ENCODE results near the gene SPN. TPM values are rescaled to one million over a fixed set of nuclear protein-coding genes. Genes with fewer than 3 reads are reported as not detected.

Gene SPN
- total and polyA plus RNA-seq, 9 of the 15 experiments (the other 6 are each of a cell fraction or from before 2014, with no cell fraction given), result 24.3 to 225 (median 79.4) TPM

DNA sequence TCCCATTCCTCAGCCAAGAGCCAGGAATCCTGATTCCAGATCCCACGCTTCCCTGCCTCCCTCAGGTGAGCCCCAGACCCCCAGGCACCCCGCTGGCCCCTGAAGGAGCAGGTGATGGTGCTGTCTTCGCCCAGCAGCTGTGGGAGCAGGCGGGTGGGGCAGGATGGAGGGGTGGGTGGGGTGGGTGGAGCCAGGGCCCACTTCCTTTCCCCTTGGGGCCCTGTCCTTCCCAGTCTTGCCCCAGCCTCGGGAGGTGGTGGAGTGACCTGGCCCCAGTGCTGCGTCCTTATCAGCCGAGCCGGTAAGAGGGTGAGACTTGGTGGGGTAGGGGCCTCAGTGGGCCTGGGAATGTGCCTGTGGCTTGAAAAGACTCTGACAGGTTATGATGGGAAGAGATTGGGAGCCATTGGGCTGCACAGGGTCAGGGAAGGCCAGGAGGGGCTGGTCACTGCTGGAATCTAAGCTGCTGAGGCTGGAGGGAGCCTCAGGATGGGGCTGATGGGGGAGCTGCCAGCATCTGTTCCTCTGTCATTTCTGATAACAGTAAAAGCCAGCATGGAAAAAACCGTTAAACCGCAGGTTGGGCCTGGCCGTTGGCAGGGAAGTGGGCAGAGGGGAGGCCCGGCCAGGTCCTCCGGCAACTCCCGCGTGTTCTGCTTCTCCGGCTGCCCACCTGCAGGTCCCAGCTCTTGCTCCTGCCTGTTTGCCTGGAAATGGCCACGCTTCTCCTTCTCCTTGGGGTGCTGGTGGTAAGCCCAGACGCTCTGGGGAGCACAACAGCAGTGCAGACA lies at the start of gene SPN (continued):
- TF ChIP-seq, protein P1, sequence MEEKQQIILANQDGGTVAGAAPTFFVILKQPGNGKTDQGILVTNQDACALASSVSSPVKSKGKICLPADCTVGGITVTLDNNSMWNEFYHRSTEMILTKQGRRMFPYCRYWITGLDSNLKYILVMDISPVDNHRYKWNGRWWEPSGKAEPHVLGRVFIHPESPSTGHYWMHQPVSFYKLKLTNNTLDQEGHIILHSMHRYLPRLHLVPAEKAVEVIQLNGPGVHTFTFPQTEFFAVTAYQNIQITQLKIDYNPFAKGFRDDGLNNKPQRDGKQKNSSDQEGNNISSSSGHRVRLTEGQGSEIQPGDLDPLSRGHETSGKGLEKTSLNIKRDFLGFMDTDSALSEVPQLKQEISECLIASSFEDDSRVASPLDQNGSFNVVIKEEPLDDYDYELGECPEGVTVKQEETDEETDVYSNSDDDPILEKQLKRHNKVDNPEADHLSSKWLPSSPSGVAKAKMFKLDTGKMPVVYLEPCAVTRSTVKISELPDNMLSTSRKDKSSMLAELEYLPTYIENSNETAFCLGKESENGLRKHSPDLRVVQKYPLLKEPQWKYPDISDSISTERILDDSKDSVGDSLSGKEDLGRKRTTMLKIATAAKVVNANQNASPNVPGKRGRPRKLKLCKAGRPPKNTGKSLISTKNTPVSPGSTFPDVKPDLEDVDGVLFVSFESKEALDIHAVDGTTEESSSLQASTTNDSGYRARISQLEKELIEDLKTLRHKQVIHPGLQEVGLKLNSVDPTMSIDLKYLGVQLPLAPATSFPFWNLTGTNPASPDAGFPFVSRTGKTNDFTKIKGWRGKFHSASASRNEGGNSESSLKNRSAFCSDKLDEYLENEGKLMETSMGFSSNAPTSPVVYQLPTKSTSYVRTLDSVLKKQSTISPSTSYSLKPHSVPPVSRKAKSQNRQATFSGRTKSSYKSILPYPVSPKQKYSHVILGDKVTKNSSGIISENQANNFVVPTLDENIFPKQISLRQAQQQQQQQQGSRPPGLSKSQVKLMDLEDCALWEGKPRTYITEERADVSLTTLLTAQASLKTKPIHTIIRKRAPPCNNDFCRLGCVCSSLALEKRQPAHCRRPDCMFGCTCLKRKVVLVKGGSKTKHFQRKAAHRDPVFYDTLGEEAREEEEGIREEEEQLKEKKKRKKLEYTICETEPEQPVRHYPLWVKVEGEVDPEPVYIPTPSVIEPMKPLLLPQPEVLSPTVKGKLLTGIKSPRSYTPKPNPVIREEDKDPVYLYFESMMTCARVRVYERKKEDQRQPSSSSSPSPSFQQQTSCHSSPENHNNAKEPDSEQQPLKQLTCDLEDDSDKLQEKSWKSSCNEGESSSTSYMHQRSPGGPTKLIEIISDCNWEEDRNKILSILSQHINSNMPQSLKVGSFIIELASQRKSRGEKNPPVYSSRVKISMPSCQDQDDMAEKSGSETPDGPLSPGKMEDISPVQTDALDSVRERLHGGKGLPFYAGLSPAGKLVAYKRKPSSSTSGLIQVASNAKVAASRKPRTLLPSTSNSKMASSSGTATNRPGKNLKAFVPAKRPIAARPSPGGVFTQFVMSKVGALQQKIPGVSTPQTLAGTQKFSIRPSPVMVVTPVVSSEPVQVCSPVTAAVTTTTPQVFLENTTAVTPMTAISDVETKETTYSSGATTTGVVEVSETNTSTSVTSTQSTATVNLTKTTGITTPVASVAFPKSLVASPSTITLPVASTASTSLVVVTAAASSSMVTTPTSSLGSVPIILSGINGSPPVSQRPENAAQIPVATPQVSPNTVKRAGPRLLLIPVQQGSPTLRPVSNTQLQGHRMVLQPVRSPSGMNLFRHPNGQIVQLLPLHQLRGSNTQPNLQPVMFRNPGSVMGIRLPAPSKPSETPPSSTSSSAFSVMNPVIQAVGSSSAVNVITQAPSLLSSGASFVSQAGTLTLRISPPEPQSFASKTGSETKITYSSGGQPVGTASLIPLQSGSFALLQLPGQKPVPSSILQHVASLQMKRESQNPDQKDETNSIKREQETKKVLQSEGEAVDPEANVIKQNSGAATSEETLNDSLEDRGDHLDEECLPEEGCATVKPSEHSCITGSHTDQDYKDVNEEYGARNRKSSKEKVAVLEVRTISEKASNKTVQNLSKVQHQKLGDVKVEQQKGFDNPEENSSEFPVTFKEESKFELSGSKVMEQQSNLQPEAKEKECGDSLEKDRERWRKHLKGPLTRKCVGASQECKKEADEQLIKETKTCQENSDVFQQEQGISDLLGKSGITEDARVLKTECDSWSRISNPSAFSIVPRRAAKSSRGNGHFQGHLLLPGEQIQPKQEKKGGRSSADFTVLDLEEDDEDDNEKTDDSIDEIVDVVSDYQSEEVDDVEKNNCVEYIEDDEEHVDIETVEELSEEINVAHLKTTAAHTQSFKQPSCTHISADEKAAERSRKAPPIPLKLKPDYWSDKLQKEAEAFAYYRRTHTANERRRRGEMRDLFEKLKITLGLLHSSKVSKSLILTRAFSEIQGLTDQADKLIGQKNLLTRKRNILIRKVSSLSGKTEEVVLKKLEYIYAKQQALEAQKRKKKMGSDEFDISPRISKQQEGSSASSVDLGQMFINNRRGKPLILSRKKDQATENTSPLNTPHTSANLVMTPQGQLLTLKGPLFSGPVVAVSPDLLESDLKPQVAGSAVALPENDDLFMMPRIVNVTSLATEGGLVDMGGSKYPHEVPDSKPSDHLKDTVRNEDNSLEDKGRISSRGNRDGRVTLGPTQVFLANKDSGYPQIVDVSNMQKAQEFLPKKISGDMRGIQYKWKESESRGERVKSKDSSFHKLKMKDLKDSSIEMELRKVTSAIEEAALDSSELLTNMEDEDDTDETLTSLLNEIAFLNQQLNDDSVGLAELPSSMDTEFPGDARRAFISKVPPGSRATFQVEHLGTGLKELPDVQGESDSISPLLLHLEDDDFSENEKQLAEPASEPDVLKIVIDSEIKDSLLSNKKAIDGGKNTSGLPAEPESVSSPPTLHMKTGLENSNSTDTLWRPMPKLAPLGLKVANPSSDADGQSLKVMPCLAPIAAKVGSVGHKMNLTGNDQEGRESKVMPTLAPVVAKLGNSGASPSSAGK (IDR thresholded peaks at IDR 0.05), result no peak; the same call in 1 of the 2 replicates
- TF ChIP-seq PRDM10 (IDR thresholded peaks at IDR 0.05; ENCODE audit: partially characterized antibody), result peak; percentile 97
- TF ChIP-seq BRD9 (IDR thresholded peaks at IDR 0.05; ENCODE audit: low read depth, partially characterized antibody), result peak; percentile 25
- TF ChIP-seq, protein P2, sequence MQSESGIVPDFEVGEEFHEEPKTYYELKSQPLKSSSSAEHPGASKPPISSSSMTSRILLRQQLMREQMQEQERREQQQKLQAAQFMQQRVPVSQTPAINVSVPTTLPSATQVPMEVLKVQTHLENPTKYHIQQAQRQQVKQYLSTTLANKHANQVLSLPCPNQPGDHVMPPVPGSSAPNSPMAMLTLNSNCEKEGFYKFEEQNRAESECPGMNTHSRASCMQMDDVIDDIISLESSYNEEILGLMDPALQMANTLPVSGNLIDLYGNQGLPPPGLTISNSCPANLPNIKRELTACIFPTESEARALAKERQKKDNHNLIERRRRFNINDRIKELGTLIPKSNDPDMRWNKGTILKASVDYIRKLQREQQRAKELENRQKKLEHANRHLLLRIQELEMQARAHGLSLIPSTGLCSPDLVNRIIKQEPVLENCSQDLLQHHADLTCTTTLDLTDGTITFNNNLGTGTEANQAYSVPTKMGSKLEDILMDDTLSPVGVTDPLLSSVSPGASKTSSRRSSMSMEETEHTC (IDR thresholded peaks at IDR 0.05), result 0 out of 2 replicates have a peak, but pooled peaks have one; percentile 41
- TF ChIP-seq POLR2G (IDR thresholded peaks at IDR 0.05; ENCODE audit: low read depth, low read length), result peak; percentile 94
- TF ChIP-seq ETV5 (CRISPR knock-in tag; IDR thresholded peaks at IDR 0.05; ENCODE audit: low read depth), result peak; percentile 47; the same call in 1 of the 2 replicates
- TF ChIP-seq TRIM24 (IDR thresholded peaks at IDR 0.05), result peak; percentile 46 to 51; a peak in 2 of 4 replicates
- TF ChIP-seq HDAC1 (IDR thresholded peaks at IDR 0.05), result peak in 1 of 2 experiments; percentile 73; a peak in 1 of 4 replicates
- TF ChIP-seq HDAC8 (tag; IDR thresholded peaks at IDR 0.05), result peak; percentile 57; the same call in 1 of the 2 replicates
- peak; percentile 42; the same call in 1 of the 2 replicates for TF ChIP-seq ZNF431 (CRISPR knock-in tag; IDR thresholded peaks at IDR 0.05)
